Measurements from ENCODE around the gene ONECUT1. TPM values are rescaled to one million over a fixed set of nuclear protein-coding genes. Genes with fewer than 3 reads are reported as not detected.

The ONECUT1 gene
- polyA plus RNA-seq, 2 of the 4 experiments (the other 2 are of a cell fraction), result 0.05 to 0.36 TPM

- Histone ChIP-seq H3K27ac (no peak overlapping the region), H3K9me3 (no peaks in the 10 kb centered on the region), H3K4me3 (no peak overlapping the region), H3K4me1 (0 out of 3 replicates have a peak, but pooled peaks cover 3% of the 10 kb centered on the region), H3K4me2 (no peak overlapping the region)
- 70% methylated on average over 31 of the region's 31 CpGs for WGBS (ENCODE audit: missing lambda C conversion rate)
- ATAC-seq (no peak), DNase-seq (ENCODE audit: low read depth in 1 of 2, low spot score in 1 of 2) (no peak), FAIRE-seq (no peak)
- TF ChIP-seq MYC (IDR thresholded peaks at IDR 0.05; ENCODE audit: borderline replicate concordance, low read length) (no peak), ELK1 (IDR thresholded peaks at IDR 0.05; ENCODE audit: low read depth, low read length) (no peak), FOSB (CRISPR knock-in tag; IDR thresholded peaks at IDR 0.05) (no peak), MAX (IDR thresholded peaks at IDR 0.05) (no peak), CBX8 (IDR thresholded peaks at IDR 0.05) (no peak), PHF8 (IDR thresholded peaks at IDR 0.05; ENCODE audit: borderline replicate concordance, low read depth) (no peak), REST (IDR thresholded peaks at IDR 0.05) (no peak), TFCP2L1 (CRISPR knock-in tag; IDR thresholded peaks at IDR 0.05) (no peak)
- ChIA-PET CTCF (interaction anchor here (0.6 to 1.8 kb wide), 3 partner anchors 14 to 828 kb away, joined by 3 to 7 read pairs (median 5); no protein-coding TSS in a partner anchor), POLR2A (no interaction called here)
Observed at GRCh38 chr15:52795464-52796227, 5.5 kb upstream of the ONECUT1 start.

- H3K27ac ChIP-seq, result no peak overlapping the region
- ATAC-seq (no peak), DNase-seq (ENCODE audit: low read depth in 1 of 2, low spot score in 1 of 2) (no peak), FAIRE-seq (no peak)
- H3K4me2 ChIP-seq, result no peak overlapping the region
- no peaks in the 10 kb centered on the region for H3K9me3 ChIP-seq
- H3K4me3 ChIP-seq, result no peak overlapping the region
- H3K4me1 ChIP-seq, result 0 out of 3 replicates have a peak, but pooled peaks cover 3% of the 10 kb centered on the region
- WGBS (ENCODE audit: missing lambda C conversion rate), result 78% methylated on average over 43 of the region's 43 CpGs
- ChIA-PET POLR2A (no interaction called here), CTCF (interaction anchor here (0.6 kb wide), 1 partner anchor 828 kb away, joined by 3 read pairs; no protein-coding TSS in a partner anchor)
- TF ChIP-seq CTCF (IDR thresholded peaks at IDR 0.05) (no peak), BHLHE40 (IDR thresholded peaks at IDR 0.05; ENCODE audit: low read depth, low read length) (no peak), HEYL (CRISPR knock-in tag; IDR thresholded peaks at IDR 0.05) (no peak), TP53 (CRISPR knock-in tag; IDR thresholded peaks at IDR 0.05) (no peak), JUN (IDR thresholded peaks at IDR 0.05) (no peak), ZC3H11A (IDR thresholded peaks at IDR 0.05) (no peak), GATA3 (IDR thresholded peaks at IDR 0.05; ENCODE audit: borderline replicate concordance) (no peak), FOSB (CRISPR knock-in tag; IDR thresholded peaks at IDR 0.05) (no peak), CEBPB (IDR thresholded peaks at IDR 0.05) (no peak), MYC (IDR thresholded peaks at IDR 0.05; ENCODE audit: borderline replicate concordance, low read length) (no peak), E2F6 (IDR thresholded peaks at IDR 0.05; ENCODE audit: borderline replicate concordance, low read depth) (no peak)
Observed at GRCh38 chr15:52794665-52795463, 4.7 kb upstream of the ONECUT1 start.
